Endometrial microvascular endothelial cells (primary cell): ENCODE data around the gene SPTB. TPM values are rescaled to one million over a fixed set of nuclear protein-coding genes. Genes with fewer than 3 reads are reported as not detected.

ENCODE experiments used
- in situ Hi-C: cut with HindIII; loops from 2 replicates; pipeline ENCODE4 v1.10.0; 2017; ENCODE audit warnings: low sequenced_read_pairs, low pct_unique_long_range_greater_than_20kb; ENCODE audit errors: inconsistent ontology term
- total RNA-seq: library from RNA; depleted of rRNA; stranded (reverse); fragments of >200 nt; gene quantifications from one replicate; pipeline ENCODE4 v1.2.3, GENCODE V29; 2015; ENCODE audit errors: inconsistent ontology term

Gene SPTB
- total RNA-seq, 1 donor from 2014 or later, result not detected

GRCh38 chr14:64857979-64858744 lies 21.5 kb downstream of the SPTB start:
- in situ Hi-C loops, result no loop called here

GRCh38 chr14:64856529-64857445 lies 22.9 kb downstream of the SPTB start:
- in situ Hi-C loops, result no loop called here

DNA sequence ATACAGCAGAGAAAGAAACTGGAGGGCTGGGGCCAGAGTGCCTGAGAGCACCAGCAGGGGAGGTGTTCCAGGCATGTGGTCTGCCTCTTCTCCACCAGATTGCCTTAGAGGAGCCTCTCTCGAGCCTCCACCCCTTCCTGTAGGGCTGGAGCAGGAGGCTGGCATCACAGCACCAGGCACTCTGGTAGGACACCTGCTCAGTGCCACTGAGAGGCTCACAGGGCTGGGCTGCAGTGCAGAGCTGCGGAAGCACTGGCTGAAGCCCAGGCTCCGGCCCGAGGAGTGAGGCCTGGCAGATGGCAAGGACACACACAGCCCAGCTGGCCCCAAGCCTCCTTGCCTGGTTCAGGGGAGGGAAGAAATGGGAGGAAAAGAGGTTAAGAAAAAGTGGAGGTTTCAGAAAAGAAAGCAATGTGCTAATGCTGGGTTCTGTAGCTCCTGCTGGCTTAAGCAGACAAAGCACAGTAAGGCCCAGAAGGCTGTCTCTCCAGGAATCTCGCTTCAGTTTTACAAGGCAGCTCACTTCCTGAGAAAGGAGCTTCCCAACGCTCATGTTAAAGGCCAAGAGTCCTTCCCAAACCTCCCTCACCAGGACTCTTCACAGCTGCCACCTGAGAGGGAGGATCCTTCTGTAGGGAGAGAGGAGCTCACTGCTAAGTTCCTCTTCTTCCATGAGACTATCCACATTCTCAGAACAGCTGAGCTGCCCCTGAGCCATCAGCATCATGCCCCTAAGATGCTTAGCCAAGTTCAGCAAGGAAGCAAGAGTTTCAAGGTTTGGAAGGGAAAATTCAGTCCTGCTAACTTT lies 23.8 kb downstream of the SPTB start:
- in situ Hi-C loops, result no loop called here

GRCh38 chr14:64850369-64851137 lies 29.2 kb downstream of the SPTB start:
- in situ Hi-C loops, result no loop called here

DNA sequence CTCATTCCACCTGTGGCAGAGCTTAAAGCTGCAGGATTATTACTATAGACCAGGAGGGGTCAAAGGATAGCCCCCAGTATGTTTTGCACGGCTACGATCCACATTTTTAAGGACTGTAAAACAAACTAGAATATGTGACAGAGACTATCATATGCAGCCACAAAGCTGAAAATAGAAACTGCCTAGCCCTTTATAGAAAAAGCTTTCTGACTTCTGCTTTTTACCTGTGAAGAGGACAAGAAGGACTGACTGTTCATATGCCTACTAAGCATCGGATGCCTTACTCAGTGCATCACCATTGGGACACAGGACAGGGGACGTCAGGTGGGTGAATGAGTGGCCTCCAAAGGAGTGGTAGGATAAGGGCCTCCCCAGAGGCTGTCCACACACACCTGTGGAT lies 29.8 kb downstream of the SPTB start:
- in situ Hi-C loops, result no loop called here

DNA sequence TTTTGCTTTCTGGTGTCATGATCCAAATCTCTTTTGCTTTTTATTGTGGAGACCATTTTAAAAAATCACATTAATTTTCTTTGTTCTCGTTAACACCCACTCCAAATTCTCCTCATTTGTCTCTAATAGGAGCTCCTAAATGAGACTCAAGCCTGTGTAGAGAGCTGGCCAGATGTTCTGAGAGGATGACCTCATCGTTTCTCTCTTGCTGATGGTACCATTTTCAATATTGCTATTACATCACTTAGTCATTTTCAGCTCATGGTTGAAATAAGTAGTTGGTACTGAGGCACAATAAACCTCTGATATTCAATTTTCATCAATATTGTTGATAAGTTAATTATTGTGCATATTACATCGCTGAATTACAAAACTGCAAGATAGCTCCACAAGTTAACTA lies 31.5 kb downstream of the SPTB start:
- in situ Hi-C loops, result no loop called here

DNA sequence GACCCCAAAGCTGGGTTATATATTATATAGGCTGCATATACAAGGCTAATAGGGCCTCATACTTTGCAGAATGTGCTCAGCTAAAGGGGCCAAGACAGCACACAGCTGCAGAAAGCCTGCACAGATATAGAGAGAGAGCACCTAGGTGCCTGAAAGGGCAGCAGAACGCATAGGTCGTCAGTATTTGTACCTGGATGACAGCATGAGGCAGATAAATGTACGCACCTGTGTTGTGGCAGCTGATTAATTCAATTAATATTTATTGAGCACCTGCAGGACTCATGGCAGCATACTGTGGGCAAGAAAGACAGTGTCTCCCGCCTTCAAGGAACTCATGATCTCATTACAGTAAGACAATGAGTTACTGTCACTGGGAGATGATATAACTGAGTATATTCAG lies 33.4 kb downstream of the SPTB start:
- in situ Hi-C loops, result no loop called here

DNA sequence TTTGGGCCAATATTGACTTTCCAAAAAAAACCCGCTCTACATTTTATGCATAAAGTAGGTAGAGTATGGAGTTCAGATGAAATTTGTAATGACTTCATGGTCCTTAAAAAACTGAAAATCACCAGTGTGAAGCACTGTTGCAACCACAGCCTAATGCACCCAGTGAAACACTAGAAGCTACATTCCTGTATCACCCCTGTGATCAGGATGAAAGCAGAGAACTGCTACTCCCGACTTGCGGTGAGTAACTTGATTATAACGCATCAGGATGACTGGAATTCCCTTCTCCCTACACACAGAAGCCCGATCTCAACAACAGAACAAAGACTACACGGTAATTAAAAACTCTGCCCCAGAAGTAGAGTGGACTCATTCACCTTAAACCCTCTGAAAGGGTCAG lies 33.8 kb downstream of the SPTB start:
- in situ Hi-C loops, result no loop called here

DNA sequence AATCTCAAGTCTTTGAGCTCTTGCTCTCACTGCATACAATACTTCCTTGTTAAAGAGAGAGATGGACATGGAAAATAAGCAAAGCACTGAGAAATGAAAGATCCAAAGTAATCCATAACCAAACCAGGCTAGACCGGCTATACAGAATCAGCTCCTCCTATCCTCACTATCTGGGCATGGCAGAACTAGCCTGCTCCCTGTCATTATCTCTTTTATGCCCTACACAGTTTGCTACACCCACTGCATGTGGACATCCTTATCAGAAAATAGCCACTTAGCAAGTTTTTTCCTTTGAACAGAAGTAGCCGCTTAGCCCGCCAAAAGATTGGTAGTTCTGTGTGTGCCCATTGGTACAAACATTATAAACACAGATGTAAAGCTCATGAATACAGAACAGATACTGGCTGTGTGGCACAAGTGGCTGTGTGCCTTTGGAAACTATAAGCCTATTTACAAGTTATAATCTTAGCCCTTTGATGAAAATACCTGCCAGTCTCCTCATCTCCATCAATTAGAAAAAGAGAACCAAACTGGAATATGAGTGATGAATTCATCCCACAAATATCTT lies 34.7 kb downstream of the SPTB start:
- in situ Hi-C loops, result no loop called here

- in situ Hi-C loops, result no loop called here
Measured at GRCh38 chr14:64844272-64844671, 35.4 kb downstream of the SPTB start.

- in situ Hi-C loops, result no loop called here
Measured at GRCh38 chr14:64843548-64843947, 36.2 kb downstream of the SPTB start.

DNA sequence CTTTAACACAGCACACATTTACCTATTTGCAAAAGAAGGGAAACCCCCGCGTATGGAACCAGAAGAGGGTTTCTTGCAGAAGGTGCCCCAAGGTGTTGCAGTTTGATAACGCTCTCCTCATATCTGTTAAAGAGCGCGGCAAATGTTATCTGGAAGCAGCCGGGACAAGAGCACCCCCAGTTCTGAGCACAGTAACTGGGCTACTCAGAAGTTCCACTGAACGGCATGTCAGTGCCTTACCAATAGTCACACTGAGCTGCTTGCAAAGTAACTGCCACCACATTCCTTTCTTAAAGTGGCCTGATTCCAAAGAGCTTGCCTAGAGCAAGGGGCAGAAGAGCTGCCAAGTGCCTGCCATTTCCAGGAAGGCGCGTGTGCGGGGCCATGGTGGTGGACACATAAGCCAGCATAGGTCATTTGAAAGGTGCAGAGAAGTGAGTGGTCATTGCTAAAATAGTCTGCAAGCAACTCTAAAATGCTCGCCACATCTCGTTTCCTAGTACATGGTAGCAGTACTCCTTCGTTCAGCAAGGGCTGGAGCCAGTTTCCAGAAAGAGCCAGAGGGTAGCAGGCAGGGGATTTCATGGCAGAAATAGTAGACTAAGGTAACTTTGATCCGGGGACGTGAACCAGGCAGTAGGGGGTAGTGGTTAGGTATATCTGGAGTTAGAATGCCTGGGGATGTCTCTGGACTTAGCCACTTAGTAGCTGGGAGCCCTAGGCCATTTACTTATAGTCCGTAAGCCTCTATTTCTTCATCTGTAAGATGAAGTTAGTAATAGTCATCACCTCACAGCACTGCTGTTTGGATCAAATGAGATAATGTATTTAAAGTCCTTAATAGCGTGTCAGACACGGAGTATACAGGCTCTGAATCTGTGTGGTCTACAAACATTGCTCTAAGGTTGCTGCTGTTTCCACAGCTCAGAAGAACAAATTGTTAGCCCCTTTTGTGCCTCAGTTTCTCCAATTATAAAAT lies 37.6 kb downstream of the SPTB start:
- in situ Hi-C loops, result no loop called here

- in situ Hi-C loops, result no loop called here
Measured at GRCh38 chr14:64841121-64841651, 38.5 kb downstream of the SPTB start.

DNA sequence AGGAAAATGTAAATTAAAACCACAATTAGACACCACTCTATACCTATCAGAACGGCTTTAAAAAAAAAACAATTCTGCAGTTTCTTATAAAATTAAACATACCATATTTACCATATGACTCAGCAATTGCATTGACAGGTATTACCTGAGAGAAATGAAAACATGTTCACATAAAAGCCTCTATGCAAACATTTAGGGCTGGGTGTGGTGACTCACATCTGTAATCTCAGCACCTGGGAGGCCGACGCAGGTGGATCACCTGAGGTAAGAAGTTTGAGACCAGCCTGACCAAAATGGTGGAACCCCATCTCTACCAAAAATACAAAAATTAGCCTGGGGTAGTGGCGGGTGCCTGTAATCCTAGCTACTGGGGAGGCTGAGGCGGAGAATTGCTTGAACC lies 41.1 kb downstream of the SPTB start:
- in situ Hi-C loops, result no loop called here

GRCh38 chr14:64835431-64835830 lies 44.3 kb downstream of the SPTB start:
- in situ Hi-C loops, result no loop called here

GRCh38 chr14:64834965-64835364 lies 44.7 kb downstream of the SPTB start:
- in situ Hi-C loops, result no loop called here

DNA sequence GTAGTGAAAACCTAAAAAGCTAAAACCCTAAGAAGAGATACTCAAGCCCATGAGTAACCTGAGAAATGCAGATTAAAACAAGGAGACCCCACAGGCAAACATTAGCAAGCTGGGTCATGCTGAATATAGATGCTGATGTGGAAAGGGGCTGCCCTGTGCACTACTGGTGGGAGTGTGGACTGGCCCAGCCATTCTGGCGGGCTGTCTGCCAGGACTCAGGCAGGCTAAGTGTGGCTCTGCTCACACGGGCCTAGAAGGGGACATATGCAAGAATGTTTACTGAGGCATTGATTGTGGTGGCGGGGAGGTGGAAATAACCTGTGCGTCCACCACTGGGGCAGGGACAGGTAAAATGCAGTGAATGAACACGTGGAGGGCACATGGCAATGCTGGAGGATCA lies 48.3 kb downstream of the SPTB start:
- in situ Hi-C loops, result no loop called here
